Spleen (tissue), 7 donors: Measurements from ENCODE around the gene IRGQ.

Experiments used
- POLR2A ChIP-seq, 3 donors: fragments of 450-650 bp; IDR thresholded peaks; one replicate each; pipeline ENCODE4 v1.5.1; 2017; ENCODE audit warnings: antibody characterized with exemption in 3 of 3, mild to moderate bottlenecking in 1 of 3
- TF ChIP-seq, protein P1 (sequence below), 11 experiments: fragments of 200-600 bp in 7 of 11; fragments of 450-650 bp in 4 of 11; sonication (generic) in 4 of 11; IDR thresholded peaks in 8 of 11; conservative IDR thresholded peaks in 3 of 11; 1 replicate in 7 of 11; 2 replicates in 4 of 11; pipeline versions ENCODE4 v1.4.0 to v1.8.0; 2016 to 2021; ENCODE audit warnings: antibody characterized with exemption in 11 of 11, inconsistent platforms in 4 of 11, mild to moderate bottlenecking in 1 of 11
- donor health status: DM: no; HTN: no; CAD: no; lungs with moderate emphysema.
- donor health status: DM: no; HTN: no; CAD: no.
- donor health status: DM: no; HTN: no; CAD: no.

GRCh38 chr19:43643326-43643725 is 47.4 kb upstream of the IRGQ start:
- no peak for TF ChIP-seq POLR2A (IDR thresholded peaks at IDR 0.05)
- TF ChIP-seq, protein P1, sequence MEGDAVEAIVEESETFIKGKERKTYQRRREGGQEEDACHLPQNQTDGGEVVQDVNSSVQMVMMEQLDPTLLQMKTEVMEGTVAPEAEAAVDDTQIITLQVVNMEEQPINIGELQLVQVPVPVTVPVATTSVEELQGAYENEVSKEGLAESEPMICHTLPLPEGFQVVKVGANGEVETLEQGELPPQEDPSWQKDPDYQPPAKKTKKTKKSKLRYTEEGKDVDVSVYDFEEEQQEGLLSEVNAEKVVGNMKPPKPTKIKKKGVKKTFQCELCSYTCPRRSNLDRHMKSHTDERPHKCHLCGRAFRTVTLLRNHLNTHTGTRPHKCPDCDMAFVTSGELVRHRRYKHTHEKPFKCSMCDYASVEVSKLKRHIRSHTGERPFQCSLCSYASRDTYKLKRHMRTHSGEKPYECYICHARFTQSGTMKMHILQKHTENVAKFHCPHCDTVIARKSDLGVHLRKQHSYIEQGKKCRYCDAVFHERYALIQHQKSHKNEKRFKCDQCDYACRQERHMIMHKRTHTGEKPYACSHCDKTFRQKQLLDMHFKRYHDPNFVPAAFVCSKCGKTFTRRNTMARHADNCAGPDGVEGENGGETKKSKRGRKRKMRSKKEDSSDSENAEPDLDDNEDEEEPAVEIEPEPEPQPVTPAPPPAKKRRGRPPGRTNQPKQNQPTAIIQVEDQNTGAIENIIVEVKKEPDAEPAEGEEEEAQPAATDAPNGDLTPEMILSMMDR (IDR thresholded peaks at IDR 0.05 in 8 of 11, conservative IDR thresholded peaks at IDR 0.05 in 3 of 11) = no peak
